OCI-LY3 (cell line): Measurements from ENCODE around the gene VHLL.

Experiments used
- EZH2phosphoT487 ChIP-seq: fragments of 200-600 bp; shearing (Covaris generic); IDR thresholded peaks from 2 replicates; pipeline ENCODE4 v1.6.1; 2018; ENCODE audit warnings: antibody characterized with exemption, mixed run types, low read depth
- TF ChIP-seq, protein P1 (sequence below): fragments of 200-600, 300-600 bp; sonication (generic); IDR thresholded peaks from 2 replicates; pipeline ENCODE4 v1.5.1; 2014; ENCODE audit warnings: antibody characterized with exemption, low read length, low read depth

DNA sequence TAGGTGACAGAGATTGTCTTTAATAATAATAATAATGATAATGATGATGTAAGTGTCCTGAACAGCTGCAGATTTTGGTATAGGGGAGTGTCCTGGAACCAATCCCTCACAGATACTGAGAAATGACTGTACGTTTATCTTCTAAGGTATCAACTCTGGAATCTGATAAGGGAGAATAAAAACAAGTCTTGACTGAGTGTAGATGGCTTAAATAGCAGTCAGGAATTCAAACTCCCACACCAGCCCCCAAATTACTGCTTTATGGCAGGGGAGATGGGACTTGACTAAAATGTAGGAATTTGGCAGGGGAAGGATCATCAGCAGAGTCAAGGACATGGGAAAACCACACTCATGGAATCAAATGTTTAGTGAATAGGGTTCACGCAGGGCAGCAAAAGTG, 6.1 kb upstream of the VHLL start:
- TF ChIP-seq, protein P1, sequence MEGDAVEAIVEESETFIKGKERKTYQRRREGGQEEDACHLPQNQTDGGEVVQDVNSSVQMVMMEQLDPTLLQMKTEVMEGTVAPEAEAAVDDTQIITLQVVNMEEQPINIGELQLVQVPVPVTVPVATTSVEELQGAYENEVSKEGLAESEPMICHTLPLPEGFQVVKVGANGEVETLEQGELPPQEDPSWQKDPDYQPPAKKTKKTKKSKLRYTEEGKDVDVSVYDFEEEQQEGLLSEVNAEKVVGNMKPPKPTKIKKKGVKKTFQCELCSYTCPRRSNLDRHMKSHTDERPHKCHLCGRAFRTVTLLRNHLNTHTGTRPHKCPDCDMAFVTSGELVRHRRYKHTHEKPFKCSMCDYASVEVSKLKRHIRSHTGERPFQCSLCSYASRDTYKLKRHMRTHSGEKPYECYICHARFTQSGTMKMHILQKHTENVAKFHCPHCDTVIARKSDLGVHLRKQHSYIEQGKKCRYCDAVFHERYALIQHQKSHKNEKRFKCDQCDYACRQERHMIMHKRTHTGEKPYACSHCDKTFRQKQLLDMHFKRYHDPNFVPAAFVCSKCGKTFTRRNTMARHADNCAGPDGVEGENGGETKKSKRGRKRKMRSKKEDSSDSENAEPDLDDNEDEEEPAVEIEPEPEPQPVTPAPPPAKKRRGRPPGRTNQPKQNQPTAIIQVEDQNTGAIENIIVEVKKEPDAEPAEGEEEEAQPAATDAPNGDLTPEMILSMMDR, result no peak
- TF ChIP-seq EZH2phosphoT487, result no peak
